SH-SY5Y (cell line): ENCODE results near the gene ZFHX2.

ENCODE experiments used
- GATA2 ChIP-seq: IDR thresholded peaks from 2 replicates; pipeline ENCODE4 v1.6.1; 2011; ENCODE audit warnings: mild to moderate bottlenecking, low read depth, low read length
- GATA3 ChIP-seq: IDR thresholded peaks from 2 replicates; pipeline ENCODE4 v1.6.1; 2011; ENCODE audit warnings: low read depth, mild to moderate bottlenecking, low read length, moderate library complexity

GRCh38 chr14:23577004-23577681 is 25.6 kb upstream of the ZFHX2 start:
- no peak for TF ChIP-seq GATA2
- no peak for TF ChIP-seq GATA3
